ENCODE measurements around the gene STAC3.

DNA sequence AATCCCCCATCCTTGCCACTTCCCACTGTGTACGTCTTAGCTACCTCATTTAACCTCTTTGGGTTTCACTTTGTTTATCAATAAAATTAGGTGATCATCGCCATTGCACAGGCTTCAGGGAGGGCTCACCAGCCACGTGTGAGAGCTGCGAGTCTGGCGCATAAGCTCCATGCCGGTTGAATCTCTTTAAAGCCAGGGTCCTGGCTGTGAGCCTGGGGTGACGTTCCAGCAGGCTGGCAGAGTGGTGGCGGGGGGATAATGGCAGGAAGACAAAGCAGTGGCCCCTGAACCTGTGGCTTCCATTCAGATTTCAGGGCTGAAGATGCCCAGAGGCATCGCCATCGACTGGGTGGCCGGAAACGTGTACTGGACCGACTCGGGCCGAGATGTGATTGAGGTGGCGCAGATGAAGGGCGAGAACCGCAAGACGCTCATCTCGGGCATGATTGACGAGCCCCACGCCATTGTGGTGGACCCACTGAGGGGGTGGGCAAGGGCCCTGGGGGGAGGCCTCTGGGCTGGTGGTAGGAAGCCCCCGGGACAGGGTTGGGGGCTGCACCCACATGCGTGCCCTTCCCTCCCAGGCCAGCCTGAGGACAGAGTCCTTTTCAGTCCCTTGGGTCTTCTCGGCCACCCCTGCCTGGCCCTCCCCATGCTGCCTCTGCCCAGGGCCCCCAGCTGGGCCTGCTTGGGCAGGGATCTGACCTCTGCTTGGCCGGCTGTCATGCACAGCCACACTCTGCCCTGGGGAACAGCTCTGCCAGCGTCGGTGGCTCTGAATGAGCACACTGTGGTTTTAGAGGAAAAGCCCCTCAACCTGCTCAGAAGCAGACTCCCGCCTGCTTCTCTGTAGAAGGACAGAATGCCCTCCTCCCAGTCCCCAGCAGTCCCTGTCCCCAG, 43.0 kb downstream of the STAC3 start:
- TF ChIP-seq TAF1 (IDR thresholded peaks at IDR 0.05; ENCODE audit: borderline replicate concordance, low read depth, low read length) = no peak
- no peak for TF ChIP-seq POLR2A (IDR thresholded peaks at IDR 0.05; ENCODE audit: low read depth, low read length)

Measured in GM12892 (cell line).